ENCODE measurements around the gene MEGF8. TPM values are rescaled to one million over a fixed set of nuclear protein-coding genes. Genes with fewer than 3 reads are reported as not detected.

MEGF8 gene
- total RNA-seq, 1 experiment from 2014 or later, result 7.8 TPM

DNA sequence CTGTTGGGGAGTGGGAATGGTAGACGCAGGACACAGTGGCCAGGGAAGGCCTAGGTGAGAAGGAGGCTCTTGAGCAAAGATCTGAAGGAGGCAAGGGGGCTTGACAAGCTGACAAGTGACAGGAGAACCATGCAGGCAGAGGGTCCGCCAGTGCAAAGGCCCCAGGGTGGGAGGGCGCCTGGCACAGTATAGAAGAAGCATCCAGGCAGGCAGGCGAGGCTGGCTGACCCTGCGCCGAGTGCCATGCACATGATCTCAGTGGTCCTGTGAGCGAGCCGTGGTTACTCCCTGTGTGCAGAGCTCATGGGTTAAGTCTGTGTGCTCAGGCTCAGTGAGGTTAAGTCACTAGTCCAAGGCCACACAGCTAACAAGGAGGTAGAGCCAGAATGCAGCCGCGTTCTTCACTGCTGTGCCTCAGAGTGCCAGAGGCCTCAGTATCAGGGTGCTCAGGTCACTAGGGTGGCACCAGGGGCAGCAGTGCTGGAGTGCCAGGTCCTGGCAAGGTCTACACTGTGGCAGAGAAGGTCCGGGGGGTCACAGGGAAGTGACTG lies 49.5 kb downstream of the MEGF8 start:
- no peak for DNase-seq (ENCODE audit: extremely low read depth, low read depth)

DNA sequence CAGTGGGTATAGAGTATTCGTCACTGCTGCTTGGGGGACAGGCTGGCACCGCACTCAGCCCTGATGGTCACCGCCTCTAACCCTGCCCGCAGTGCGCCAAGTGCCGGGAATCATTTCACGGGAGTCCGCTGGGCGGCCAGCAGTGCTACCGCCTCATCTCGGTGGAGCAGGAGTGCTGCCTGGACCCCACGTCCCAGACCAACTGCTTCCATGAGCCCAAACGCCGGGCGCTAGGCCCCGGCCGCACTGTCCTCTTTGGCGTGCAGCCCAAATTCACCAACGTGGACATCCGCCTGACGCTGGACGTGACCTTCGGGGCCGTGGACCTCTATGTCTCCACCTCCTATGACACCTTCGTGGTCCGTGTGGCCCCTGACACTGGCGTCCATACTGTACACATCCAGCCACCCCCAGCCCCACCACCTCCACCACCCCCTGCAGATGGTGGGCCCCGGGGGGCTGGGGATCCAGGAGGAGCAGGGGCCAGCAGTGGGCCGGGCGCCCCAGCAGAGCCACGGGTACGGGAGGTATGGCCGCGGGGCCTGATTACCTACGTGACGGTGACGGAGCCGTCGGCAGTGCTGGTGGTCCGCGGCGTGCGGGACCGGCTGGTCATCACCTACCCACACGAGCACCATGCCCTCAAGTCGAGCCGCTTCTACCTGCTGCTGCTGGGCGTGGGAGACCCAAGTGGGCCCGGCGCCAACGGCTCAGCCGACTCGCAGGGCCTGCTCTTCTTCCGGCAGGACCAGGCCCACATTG lies 50.2 kb downstream of the MEGF8 start:
- no peak for DNase-seq (ENCODE audit: extremely low read depth, low read depth)

DNA sequence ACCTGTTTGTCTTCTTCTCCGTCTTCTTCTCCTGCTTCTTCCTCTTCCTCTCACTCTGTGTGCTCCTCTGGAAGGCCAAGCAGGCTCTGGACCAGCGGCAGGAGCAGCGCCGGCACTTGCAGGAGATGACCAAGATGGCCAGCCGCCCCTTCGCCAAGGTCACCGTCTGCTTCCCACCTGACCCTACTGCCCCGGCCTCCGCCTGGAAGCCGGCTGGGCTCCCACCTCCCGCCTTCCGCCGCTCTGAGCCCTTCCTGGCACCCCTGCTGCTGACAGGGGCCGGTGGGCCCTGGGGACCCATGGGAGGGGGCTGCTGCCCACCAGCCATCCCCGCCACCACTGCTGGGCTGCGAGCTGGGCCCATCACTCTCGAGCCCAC lies 50.7 kb downstream of the MEGF8 start:
- no peak for DNase-seq (ENCODE audit: extremely low read depth, low read depth)

DNA sequence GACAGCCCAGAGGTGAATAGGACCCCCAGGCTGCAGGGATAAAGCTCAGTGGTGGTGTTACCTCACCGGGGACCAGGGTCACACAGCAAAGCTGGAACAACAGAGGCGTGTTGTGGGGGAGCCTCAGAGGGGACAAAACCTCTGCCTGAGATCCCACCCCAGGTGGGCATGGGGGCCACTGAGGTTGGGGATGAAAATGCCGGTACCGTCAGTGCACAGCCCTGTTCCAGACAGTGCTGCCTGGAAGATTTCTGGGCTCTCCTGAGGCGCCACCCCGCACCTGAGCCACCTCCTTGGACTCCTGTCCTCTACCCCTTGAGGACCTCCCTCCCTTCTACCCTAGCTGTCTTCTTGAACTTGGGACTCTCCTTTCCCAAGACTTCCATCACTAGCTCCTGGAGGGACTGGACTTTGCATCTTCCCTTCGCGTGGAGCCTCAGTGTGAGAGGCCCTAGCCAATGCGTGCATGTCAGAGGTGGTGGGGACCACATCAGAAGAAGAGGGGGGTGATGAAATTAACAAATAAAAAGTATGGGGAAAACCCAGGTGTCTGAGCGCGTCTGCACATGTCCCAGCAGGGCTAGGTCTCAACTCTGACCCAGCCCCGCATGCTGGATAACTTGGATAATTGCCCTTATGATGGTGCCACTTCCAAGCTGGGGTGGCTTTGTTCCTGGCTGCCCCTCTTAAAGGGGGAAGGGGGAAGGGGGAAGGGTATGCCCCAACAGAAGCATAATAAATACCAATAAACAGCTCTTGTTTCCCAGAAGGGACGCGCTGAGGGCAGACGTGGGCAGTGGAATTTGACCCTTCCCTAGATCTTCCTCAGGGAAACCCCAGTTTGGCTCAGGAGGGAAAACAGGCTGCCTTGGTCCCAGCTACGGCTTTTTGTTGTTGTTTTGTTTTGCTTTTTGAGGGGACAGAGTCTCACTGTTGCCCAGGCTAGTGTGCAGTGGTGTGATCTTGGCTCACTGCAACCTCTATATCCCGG lies 53.1 kb downstream of the MEGF8 start:
- DNase-seq (ENCODE audit: extremely low read depth, low read depth), result no peak

DNA sequence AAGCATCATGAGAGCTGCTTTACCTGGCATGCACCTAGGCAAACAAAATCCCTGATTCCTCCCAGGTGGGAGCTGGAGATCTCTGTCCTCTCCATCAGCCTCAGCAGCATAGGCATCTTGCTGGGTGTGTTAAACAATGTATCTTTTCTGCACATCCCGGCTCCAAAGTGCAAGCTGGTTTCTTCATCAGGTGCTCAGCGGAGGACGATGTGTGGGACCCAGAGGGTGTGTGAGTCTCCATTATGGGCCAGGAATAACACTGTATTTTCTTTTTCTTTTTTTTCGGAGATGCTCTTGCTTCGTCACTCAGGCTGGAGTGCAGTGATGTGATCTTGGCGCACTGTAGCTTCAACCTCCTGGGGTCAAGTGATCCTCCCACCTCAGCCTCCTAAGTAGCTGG lies 54.7 kb downstream of the MEGF8 start:
- DNase-seq (ENCODE audit: extremely low read depth, low read depth), result no peak

DNA sequence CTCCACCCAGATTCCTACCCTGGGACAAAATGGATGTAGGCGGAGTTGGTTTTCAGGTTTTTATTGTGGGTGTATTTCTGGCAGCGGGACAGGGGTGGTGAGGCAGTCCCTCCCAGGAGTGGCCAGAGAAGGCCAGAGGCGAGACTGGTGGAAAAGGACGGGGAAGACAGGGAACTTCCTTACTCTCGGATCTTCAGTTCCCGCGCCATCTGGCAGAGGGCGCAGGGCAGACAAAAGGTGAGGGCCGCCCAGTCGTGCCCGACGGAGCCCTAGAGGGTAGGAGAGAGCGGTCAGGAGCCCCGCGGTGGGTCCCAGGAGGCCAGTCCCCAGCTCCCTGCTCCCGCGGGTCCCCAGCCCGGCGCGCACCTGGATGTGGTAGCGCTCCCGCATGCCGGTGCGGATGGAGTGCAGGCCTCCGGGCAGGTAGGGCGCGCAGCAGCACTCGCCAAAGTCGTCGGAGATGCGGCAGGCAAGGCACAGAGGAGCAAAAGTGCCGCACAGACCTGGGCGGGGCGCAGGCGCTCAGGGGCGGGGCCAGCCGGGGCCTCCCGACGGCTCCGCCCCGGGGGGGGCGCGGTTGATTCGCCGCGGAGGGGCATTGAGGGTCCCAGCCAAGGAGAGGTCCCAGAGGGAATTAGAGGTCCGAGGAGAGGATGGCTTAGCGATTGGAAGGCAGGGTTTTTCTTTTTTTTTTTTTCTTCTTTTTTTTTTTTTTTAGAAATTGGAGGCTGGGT lies 61.7 kb downstream of the MEGF8 start:
- peak; percentile 71 for DNase-seq (ENCODE audit: extremely low read depth, low read depth)

DNA sequence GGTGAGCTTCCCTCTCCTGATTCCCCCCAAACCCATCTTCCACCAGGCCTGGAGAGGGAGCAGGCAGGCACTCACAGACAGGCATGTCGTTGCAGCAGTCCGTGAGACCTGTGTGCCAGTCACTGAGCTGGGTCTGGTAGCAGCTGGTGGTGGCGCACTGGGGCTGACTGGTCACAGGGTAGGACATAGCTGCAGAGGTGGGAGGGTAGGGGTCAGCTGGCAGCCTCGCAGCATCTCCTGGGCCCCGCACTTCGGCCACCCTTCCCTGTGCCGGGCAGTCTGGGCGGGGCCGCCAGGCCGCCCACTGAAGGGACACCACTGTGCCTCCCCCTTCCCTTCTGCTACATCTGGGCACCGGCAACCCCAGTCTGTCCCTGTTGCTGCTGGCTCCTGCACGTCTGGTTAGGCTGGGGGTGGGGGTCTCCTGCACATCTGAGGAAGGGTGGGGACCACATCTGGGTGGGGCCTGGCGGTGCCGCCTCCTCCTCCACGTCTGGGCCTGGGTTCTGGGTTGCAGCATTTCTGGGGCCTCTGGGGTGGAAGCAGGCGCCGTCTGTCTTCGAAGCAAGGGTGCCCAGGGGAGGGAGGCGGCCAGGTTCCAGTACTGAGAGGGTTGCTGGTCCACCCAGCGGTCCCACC lies 63.5 kb downstream of the MEGF8 start:
- DNase-seq (ENCODE audit: extremely low read depth, low read depth), result no peak

DNA sequence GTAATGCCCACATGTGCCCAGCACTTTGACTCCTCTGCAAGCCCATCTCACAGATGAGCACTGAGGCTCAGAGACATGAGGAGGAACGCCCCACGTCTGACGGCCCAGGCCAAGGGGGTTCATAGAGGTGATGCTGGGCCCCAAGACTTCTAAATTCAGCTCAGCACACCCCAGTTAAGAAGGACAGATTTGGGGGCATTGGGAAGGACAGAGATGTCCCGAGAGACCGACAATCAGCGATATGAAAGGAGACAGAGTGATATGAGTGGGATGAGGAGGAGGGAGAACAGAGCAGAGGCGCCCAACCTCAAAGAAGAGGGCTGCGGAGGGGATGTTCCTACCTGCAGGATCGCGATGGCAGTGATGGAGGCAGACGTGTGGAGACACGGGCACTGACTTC lies 64.5 kb downstream of the MEGF8 start, which contains the start of gene CNFN:
Gene CNFN, minus strand, starts transcription at position 399 of the 400 bp plus-strand sequence. CDS start 1,260 bp downstream, outside the sequence.
- DNase-seq (ENCODE audit: extremely low read depth, low read depth), result no peak

DNA sequence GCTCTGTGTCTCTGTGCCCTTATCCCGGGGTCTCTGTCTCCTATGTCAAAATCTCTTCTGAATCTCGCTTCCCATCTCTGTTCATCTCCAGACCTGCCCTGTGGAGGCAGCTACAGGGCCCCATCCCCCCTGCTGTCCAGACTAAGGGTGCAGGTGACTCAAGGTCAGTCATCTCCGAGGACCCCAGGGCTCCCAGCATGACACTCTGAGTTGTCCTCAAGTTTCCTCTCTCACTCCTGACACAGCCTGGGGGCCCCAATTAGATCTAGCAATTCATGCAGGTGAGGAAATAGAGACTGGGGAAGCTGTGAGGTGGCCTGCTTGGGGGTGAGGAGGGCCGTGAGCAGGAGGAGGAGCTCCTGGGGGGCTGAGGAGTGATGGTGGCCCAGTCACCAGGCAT lies 66.7 kb downstream of the MEGF8 start:
- no peak for DNase-seq (ENCODE audit: extremely low read depth, low read depth)

DNA sequence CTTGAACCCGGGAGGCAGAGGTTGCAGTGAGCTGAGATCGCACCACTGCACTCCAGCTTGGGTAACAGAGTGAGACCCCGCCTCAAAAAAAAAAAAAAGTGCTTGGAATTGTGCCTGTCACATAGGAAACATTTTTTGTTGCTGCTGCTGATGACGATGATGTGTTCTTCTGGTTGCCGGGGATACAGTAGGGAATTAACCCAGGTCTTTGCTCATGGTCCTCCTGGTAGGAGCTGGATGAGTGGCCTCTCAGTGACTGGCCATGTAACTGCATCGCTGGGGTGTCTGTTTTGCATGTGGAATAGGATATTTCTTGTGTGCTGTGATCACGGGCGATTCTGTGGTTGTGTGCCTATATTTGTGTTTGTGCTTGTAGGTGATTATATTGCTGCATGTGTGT lies 69.3 kb downstream of the MEGF8 start:
- DNase-seq (ENCODE audit: extremely low read depth, low read depth), result no peak

DNA sequence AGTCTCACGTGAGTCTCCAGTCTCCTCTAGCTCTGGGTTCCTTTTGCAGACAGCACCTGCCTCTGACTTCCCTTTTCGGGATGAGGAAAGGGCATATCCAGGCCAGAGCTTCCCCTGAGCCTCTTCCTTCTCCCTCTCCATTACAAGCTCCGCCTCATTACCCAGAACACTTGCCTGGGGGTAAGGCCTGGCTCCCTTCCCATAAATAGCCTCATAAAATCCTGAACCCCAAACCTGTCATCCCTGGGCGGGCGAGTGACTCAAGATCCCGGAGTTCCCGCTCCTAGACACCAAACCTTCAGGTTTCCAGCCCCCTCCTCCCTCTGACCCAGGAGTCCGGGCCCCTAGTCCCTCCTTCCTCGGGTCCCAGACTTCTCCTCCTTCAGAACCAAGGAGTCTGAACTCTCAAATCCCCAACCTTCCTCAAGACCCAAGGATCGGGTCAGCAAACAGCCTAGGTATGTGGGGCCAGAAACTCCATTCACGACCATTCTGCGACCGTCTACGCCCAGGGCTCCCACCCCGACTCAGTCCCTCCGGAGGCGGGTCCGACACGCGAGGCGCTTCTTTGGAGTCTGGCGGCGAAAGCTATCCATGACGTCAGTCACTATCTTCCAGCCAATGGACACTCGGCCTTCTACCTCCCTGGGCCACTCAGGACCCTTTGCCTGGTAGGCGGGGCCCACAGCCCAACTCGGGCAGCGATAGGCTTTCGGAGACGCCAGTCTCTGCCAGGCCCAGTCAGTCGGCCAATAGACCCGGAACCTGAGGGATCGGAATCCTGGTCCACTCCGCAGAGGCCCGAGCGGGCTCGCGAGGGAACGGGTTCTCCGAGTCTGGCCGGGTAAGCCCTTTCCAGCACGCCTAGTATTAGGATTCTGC lies 71.2 kb downstream of the MEGF8 start:
- DNase-seq (ENCODE audit: extremely low read depth, low read depth), result peak; percentile 96

DNA sequence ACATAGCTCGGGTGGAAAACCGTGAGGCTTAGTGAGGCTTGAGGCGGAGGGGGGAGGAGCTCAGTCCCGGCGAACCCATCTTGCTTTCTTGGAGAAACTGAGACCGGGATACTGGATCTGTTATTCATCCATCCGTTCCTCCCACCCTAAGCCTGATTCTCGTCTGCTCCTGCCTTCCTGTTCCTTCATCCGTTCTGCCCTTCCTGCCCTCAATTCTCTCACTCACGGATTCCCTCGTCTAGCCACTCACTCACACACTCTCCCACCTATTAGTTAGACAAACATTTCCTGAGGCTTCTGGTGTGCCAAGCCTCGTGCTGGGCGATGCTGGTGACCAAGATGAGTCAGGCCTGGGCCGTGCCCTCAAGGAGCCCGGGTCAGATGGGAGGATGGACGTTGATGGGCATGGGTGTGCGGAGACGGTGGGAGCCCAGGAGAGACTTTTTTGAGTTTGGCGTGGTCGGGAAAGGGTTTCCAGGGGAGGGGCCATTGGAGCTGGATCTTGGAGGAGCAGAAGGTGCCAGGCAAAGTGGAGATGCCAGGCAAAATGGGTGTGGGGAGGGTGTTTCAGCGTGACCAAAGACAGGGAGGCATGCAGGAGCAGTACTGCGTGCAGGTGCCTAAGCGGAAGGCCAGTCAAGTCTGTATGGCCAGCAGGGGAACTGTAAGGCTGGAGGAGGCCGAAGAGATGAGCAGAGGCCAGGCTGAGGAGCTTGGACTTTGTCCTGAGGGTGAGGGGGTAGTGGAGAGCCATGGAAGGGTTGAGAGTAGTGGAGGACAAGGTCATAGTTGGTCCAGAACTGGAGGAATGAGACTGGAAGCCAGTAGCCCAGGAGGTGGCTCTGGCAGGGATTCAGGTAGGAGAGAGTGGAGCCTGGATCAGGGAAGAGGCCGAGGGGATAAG lies 72.1 kb downstream of the MEGF8 start:
- DNase-seq (ENCODE audit: extremely low read depth, low read depth), result no peak

DNA sequence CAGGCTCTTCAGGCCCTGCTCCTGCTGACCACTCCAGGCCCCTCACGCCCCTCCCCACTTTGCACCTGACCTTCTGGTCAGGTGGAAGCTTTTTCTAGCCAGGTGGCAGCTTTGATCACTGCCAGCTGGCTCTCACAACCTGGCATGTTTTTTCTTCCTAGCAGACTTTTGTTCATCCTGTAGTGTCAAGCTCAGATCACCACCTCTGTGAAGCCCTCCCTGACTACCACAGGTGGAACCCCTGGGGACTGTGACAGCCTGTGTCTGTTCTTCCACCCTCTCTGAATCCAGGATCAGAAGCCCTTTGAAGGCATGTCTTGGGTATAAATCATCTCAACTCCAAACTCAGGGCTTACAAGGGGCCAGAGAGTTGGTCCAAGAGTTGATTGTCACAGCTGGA lies 75.0 kb downstream of the MEGF8 start:
- DNase-seq (ENCODE audit: extremely low read depth, low read depth), result no peak

DNA sequence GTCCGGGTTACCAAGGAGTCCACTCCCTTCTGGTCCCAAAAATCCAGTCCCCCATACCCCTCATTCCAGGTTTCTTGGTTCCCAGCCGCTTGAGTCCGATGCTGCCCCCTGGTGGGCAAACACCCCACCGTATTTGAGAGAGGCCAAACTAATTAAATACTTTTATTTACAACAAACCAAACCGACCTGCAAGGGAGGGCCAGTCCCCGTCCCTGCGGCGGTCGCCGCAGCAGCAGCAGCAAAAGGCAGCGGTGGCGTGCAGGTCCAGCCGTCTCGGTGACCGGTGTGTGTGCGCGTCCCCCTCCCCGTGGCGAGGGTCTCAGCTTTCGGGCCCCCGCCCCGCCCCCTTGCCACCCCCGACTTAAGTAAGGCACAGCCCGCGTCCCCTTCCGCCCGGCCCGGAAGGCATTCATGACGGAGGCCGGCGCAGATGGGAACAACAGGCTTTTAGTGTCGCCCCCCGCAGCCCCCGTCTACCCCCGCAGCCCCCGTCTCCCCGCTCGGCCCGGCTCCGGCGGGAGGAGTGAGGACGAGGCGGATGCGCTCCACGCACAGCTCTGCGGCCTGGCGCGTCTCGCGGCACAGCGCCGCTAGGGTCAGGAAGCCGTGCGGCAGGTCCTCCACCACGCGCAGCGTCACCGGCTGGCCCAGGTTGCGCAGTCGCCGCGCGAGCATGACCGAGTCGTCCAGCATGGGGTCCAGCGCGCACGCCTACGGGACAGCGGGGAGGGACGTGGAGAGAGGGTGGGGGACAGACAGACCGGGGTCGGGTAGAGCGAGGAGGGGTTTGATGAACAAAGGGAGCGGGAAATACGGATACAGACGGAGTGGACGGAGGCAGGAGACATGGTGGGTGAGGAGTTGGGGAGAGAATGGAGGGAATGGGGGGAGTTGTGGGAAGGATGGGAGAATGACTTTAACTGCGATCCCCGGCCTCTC lies 76.2 kb downstream of the MEGF8 start:
- no peak for DNase-seq (ENCODE audit: extremely low read depth, low read depth)

DNA sequence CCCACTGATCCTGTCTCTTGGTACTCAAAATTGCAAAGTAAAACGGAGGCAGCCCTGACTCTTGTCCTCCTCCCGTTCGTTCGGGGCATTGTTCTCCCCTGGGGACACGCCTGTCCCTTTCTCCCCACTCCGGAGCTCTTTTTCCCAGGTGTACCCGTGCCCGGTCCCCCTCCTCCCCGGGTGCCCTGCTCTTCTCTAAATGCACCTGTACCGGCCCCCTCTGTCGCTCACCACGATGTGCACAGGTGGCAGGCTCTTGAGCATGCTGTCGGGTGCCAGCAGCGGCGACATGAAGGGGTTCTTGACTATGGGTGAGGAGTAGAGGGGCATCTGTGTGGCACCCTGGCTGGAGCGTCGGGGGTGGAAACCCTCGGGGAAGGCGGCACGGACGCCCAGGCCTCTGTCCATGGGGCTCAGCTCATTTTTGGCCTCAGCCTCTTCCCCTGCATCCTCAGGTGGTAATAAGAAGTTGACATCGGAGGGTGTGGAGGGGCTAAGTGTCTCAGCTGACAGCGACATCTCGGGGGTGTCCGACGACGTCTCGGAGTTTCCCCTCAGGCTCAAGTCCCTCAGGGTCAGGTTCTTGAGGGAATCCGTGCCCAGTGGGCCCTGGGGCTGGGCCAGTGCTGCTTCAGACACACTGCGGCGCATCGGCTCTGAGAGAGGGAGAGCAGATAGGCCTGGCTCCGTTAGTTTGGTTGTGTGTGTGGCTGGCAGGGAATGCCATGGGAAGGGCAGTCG lies 77.1 kb downstream of the MEGF8 start:
- DNase-seq (ENCODE audit: extremely low read depth, low read depth), result no peak

DNA sequence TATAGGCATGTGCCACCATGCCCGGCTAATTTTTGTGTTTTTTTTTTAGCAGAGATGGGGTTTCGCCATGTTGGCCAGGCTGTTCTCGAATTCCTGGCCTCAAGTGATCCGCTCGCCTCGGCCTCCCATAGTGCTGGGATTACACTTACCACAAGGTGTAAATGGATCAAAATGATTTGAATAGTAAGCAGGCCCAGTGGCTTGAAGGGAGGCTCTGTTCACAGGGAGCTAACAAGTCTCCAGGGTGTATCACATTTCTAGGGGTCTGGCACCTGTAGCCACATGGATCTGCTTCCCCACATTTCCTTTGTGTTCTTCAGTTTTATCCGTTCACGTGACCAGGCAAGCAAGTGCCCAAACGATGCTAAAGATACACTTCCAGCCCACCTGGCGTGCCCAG lies 78.2 kb downstream of the MEGF8 start:
- DNase-seq (ENCODE audit: extremely low read depth, low read depth), result no peak

Data from NCI-H460 (cell line).